H9 (cell line): ENCODE results near the gene SELENOK. TPM values are rescaled to one million over a fixed set of nuclear protein-coding genes. Genes with fewer than 3 reads are reported as not detected.

ENCODE experiments used
- DNase-seq: peaks from one replicate; pipeline ENCODE4 v3.0.0-alpha.2; 2017
- H2AFZ ChIP-seq: one replicate; pipeline ENCODE4 v1.6.1; 2013; ENCODE audit warnings: mild to moderate bottlenecking, low read length, control low read depth, moderate library complexity
- H2AK5ac ChIP-seq: 2 replicates; pipeline ENCODE4 v1.6.1; 2013; ENCODE audit warnings: low read length, control low read depth, mixed read lengths; ENCODE audit not compliant: insufficient read length
- H2BK120ac ChIP-seq: one replicate; pipeline ENCODE4 v1.6.1; 2013; ENCODE audit warnings: low read depth, mild to moderate bottlenecking, low read length, control low read depth, inconsistent platforms; ENCODE audit not compliant: poor library complexity, severe bottlenecking
- H2BK12ac ChIP-seq: 2 replicates; pipeline ENCODE4 v1.6.1; 2013; ENCODE audit warnings: low read length, control low read depth, mixed read lengths, low read depth; ENCODE audit not compliant: insufficient read length
- H2BK15ac ChIP-seq: 2 replicates; pipeline ENCODE4 v1.6.1; 2013; ENCODE audit warnings: low read depth, low read length, control low read depth
- H2BK20ac ChIP-seq: one replicate; pipeline ENCODE4 v1.6.1; 2013; ENCODE audit warnings: low read depth, mild to moderate bottlenecking, low read length, control low read depth, inconsistent platforms; ENCODE audit not compliant: poor library complexity, severe bottlenecking
- H2BK5ac ChIP-seq: 2 replicates; pipeline ENCODE4 v1.6.1; 2013; ENCODE audit warnings: low read length, control low read depth, mixed read lengths; ENCODE audit not compliant: insufficient read length
- H3K14ac ChIP-seq: 2 replicates; pipeline ENCODE4 v1.6.1; 2013; ENCODE audit warnings: low read length, control low read depth; ENCODE audit not compliant: insufficient read depth
- H3K18ac ChIP-seq: 2 replicates; pipeline ENCODE4 v1.6.1; 2013; ENCODE audit warnings: low read depth, mild to moderate bottlenecking, mixed read lengths, low read length, control low read depth; ENCODE audit not compliant: insufficient read length
- H3K23ac ChIP-seq: 2 replicates; pipeline ENCODE4 v1.6.1; 2013; ENCODE audit warnings: low read length, control low read depth, mixed read lengths, low read depth; ENCODE audit not compliant: insufficient read length
- H3K23me2 ChIP-seq: 2 replicates; pipeline ENCODE4 v1.6.1; 2013; ENCODE audit warnings: low read depth, mild to moderate bottlenecking, mixed read lengths, low read length, control low read depth; ENCODE audit not compliant: insufficient read length, poor library complexity, severe bottlenecking
- H3K27ac ChIP-seq: 2 replicates; pipeline ENCODE4 v1.5.1; 2013; ENCODE audit warnings: low read length, control low read depth, mixed read lengths, low read depth; ENCODE audit not compliant: insufficient read length
- H3K27me3 ChIP-seq: 2 replicates; pipeline ENCODE4 v1.6.1; 2013; ENCODE audit warnings: low read length, control low read depth, inconsistent platforms; ENCODE audit not compliant: insufficient read depth
- H3K4ac ChIP-seq: 2 replicates; pipeline ENCODE4 v1.6.1; 2013; ENCODE audit warnings: low read depth, mild to moderate bottlenecking, control low read depth, inconsistent platforms, low read length, moderate library complexity
- H3K4me1 ChIP-seq: 2 replicates; pipeline ENCODE4 v1.6.1; 2013; ENCODE audit warnings: low read length, control low read depth, inconsistent platforms; ENCODE audit not compliant: insufficient read depth
- H3K4me2 ChIP-seq: 2 replicates; pipeline ENCODE4 v1.6.1; 2013; ENCODE audit warnings: low read length, control low read depth, mixed read lengths; ENCODE audit not compliant: insufficient read length, insufficient read depth
- H3K56ac ChIP-seq: 2 replicates; pipeline ENCODE4 v1.6.1; 2013; ENCODE audit warnings: low read depth, mild to moderate bottlenecking, mixed read lengths, low read length, control low read depth; ENCODE audit not compliant: insufficient read length
- H3K79me1 ChIP-seq: 2 replicates; pipeline ENCODE4 v1.6.1; 2013; ENCODE audit warnings: low read depth, mild to moderate bottlenecking, moderate library complexity, low read length, control low read depth, inconsistent platforms; ENCODE audit not compliant: insufficient read depth, poor library complexity, severe bottlenecking
- H3K79me2 ChIP-seq: 2 replicates; pipeline ENCODE4 v1.6.1; 2013; ENCODE audit warnings: low read length, control low read depth, inconsistent platforms; ENCODE audit not compliant: insufficient read depth
- H3K9ac ChIP-seq: 2 replicates; pipeline ENCODE4 v1.6.1; 2013; ENCODE audit warnings: low read length, control low read depth, mixed read lengths; ENCODE audit not compliant: insufficient read length; ENCODE audit errors: extremely low read depth
- H3K9me3 ChIP-seq: one replicate; pipeline ENCODE4 v1.6.1; 2013; ENCODE audit warnings: low read depth, low read length, inconsistent platforms; ENCODE audit not compliant: control insufficient read depth
- H3T11ph ChIP-seq: one replicate; pipeline ENCODE4 v1.6.1; 2013; ENCODE audit warnings: mild to moderate bottlenecking, low read length, control low read depth, inconsistent platforms
- H4K20me1 ChIP-seq: one replicate; pipeline ENCODE4 v1.6.1; 2013; ENCODE audit not compliant: control insufficient read depth, insufficient read length, insufficient read depth
- H4K5ac ChIP-seq: 2 replicates; pipeline ENCODE4 v1.6.1; 2013; ENCODE audit warnings: low read depth, mild to moderate bottlenecking, mixed read lengths, low read length, control low read depth; ENCODE audit not compliant: insufficient read length
- H4K8ac ChIP-seq: replicated peaks from 2 replicates; pipeline ENCODE4 v1.6.1; 2013; ENCODE audit warnings: low read length, control low read depth, mixed read lengths, low read depth; ENCODE audit not compliant: insufficient read length
- H4K91ac ChIP-seq: 2 replicates; pipeline ENCODE4 v1.6.1; 2013; ENCODE audit warnings: low read depth, mild to moderate bottlenecking, moderate library complexity, mixed read lengths, low read length, control low read depth; ENCODE audit not compliant: insufficient read length
- H3K27ac Mint-ChIP-seq, 3 experiments: 2 replicates in 2 of 3; 3 replicates in 1 of 3; pipeline ENCODE4 v1.8.0; 2020 to 2021; ENCODE audit warnings: mixed read lengths in 3 of 3, mild to moderate bottlenecking in 1 of 3, moderate library complexity in 1 of 3
- H3K27me3 Mint-ChIP-seq: 2 replicates; pipeline ENCODE4 v1.8.0; 2021; ENCODE audit warnings: low read depth, mild to moderate bottlenecking, moderate library complexity, mixed read lengths
- H3K36me3 Mint-ChIP-seq, 3 experiments: 2 replicates in 2 of 3; 3 replicates in 1 of 3; pipeline ENCODE4 v1.8.0; 2020 to 2021; ENCODE audit warnings: low read depth in 3 of 3, mixed read lengths in 3 of 3; ENCODE audit not compliant: insufficient read depth in 1 of 3
- H3K4me1 Mint-ChIP-seq, 2 experiments: 2 replicates each; pipeline ENCODE4 v1.8.0; 2020; ENCODE audit warnings: mixed read lengths in 2 of 2
- H3K4me3 Mint-ChIP-seq, 2 experiments: 2 replicates in 1 of 2; 3 replicates in 1 of 2; pipeline ENCODE4 v1.8.0; 2020 to 2021; ENCODE audit warnings: mild to moderate bottlenecking in 2 of 2, mixed read lengths in 2 of 2, moderate library complexity in 1 of 2
- H3K9me3 Mint-ChIP-seq, 2 experiments: 2 replicates in 1 of 2; 3 replicates in 1 of 2; pipeline ENCODE4 v1.8.0; 2020; ENCODE audit warnings: mild to moderate bottlenecking in 2 of 2, mixed read lengths in 2 of 2, moderate library complexity in 1 of 2
- WGBS: extraction: QIAGEN DNeasy Blood & Tissue Kit; methylation state at CpG from one replicate; pipeline ENCODE4 v1.1.7; 2013; ENCODE audit warnings: missing lambda C conversion rate, low lambda C conversion rate, mixed read lengths; ENCODE audit not compliant: insufficient read length; ENCODE audit errors: extremely low coverage; 5-methylcytosine and 5-hydroxymethylcytosine counted together
- total RNA-seq: library from RNA; stranded (reverse); gene quantifications from 2 replicates; pipeline ENCODE4 v1.2.1, GENCODE V29; 2021
- TF ChIP-seq, protein P1 (sequence below): fragments of 200-600 bp; sonication (generic); conservative IDR thresholded peaks from 3 replicates; pipeline ENCODE4 v1.8.0; 2021; ENCODE audit warnings: antibody characterized with exemption, mild to moderate bottlenecking

SELENOK gene
- total RNA-seq, 1 experiment from 2014 or later = 34.6 TPM

DNA sequence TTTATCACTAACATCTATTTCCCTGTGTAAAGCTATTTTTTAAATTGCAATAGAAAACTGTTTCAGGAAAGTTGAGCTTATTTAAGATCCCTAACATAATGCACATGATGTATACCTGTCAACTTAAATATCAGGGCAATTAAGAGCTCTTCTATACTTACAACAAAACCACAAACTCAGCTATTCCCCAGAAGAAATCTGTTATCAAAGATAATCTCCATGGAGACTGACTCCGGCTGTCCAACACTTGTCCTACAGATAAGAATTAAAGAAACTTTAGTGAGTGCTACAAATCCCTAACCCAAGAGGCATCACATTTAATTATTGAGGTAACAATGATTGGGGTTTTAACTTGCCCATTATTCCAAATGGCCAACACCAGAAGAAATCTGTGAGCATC, 3.4 kb downstream of the SELENOK start:
- no peak overlapping the region for H3T11ph ChIP-seq
- H3K4me1 ChIP-seq = peaks cover 2% of the 10 kb centered on the region; the same call in 1 of the 2 replicates
- H4K8ac ChIP-seq = no peak overlapping the region
- H3K23ac ChIP-seq = no peak overlapping the region
- H2AK5ac ChIP-seq = no peak overlapping the region
- no peak for DNase-seq
- TF ChIP-seq, protein P1, sequence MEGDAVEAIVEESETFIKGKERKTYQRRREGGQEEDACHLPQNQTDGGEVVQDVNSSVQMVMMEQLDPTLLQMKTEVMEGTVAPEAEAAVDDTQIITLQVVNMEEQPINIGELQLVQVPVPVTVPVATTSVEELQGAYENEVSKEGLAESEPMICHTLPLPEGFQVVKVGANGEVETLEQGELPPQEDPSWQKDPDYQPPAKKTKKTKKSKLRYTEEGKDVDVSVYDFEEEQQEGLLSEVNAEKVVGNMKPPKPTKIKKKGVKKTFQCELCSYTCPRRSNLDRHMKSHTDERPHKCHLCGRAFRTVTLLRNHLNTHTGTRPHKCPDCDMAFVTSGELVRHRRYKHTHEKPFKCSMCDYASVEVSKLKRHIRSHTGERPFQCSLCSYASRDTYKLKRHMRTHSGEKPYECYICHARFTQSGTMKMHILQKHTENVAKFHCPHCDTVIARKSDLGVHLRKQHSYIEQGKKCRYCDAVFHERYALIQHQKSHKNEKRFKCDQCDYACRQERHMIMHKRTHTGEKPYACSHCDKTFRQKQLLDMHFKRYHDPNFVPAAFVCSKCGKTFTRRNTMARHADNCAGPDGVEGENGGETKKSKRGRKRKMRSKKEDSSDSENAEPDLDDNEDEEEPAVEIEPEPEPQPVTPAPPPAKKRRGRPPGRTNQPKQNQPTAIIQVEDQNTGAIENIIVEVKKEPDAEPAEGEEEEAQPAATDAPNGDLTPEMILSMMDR = no peak
- no peak overlapping the region for H2BK15ac ChIP-seq
- no peak overlapping the region for H2BK20ac ChIP-seq
- no peaks in the 10 kb centered on the region for H3K9me3 ChIP-seq
- Mint-ChIP-seq H3K27ac (no peak overlapping the region), H3K9me3 (no peaks in the 10 kb centered on the region), H3K4me3 (no peak overlapping the region), H3K36me3 (peaks cover 6 to 26% (median 26%) of the 10 kb centered on the region in 3 experiments; a peak in 5 of 7 replicates), H3K27me3 (no peaks in the 10 kb centered on the region), H3K4me1 (peaks cover 19 to 23% of the 10 kb centered on the region in 2 experiments)
- no peak overlapping the region for H3K56ac ChIP-seq
- no peak overlapping the region for H4K91ac ChIP-seq
- H3K79me2 ChIP-seq = peaks cover 8% of the 10 kb centered on the region; the same call in 1 of the 2 replicates
- H3K79me1 ChIP-seq = peaks cover 5% of the 10 kb centered on the region
- H3K27ac ChIP-seq = no peak overlapping the region
- H3K23me2 ChIP-seq = peaks cover 12% of the 10 kb centered on the region
- H3K14ac ChIP-seq = no peak overlapping the region
- H4K20me1 ChIP-seq = no peaks in the 10 kb centered on the region
- H2BK5ac ChIP-seq = no peak overlapping the region
- H2AFZ ChIP-seq = no peak overlapping the region
- no CpG with 5 or more reads among the region's 1 CpG for WGBS
- no peak overlapping the region for H2BK12ac ChIP-seq
- no peak overlapping the region for H4K5ac ChIP-seq
- no peak overlapping the region for H3K4me2 ChIP-seq
- H3K9ac ChIP-seq = no peak overlapping the region
- H3K18ac ChIP-seq = no peak overlapping the region
- H3K27me3 ChIP-seq = no peaks in the 10 kb centered on the region
- H3K4ac ChIP-seq = no peak overlapping the region
- no peak overlapping the region for H2BK120ac ChIP-seq
